Measurements from ENCODE around the gene AHSG.

DNA sequence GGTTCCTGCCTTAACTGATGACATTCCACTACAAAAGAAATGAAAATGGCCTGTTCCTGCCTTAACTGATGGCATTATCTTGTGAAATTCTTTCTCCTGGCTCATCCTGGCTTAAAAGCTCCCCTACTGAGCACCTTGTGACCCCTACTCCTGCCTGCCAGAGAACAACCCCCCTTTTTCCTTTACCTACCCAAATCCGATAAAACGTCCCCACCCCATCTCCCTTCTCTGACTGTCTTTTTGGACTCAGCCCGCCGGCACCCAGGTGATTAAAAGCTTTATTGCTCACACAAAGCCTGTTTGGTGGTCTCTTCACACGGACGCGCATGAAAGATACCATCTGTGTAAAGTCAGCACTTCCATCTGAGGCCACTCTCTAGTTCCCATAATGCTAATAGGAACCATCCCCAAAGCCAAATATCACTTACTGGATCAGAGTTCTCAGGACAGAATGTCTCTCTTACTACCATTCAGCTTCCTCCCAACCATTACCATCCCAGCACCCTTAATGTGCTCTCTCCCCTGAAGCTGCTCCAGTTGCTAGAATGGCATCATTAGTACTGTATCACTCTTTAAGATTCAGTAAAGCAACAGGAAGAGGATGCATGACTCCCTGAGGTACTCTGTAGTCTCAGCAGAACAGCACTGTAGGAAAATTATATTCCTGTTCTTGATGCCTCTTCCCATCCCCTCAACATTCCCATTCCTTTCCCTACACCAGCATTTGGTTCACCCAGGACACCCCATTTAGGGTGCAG lies 50.7 kb downstream of the AHSG start:
- TF ChIP-seq POLR2A (IDR thresholded peaks at IDR 0.05) (no peak), EP300 (IDR thresholded peaks at IDR 0.05) (no peak)
- TF ChIP-seq, protein P1, sequence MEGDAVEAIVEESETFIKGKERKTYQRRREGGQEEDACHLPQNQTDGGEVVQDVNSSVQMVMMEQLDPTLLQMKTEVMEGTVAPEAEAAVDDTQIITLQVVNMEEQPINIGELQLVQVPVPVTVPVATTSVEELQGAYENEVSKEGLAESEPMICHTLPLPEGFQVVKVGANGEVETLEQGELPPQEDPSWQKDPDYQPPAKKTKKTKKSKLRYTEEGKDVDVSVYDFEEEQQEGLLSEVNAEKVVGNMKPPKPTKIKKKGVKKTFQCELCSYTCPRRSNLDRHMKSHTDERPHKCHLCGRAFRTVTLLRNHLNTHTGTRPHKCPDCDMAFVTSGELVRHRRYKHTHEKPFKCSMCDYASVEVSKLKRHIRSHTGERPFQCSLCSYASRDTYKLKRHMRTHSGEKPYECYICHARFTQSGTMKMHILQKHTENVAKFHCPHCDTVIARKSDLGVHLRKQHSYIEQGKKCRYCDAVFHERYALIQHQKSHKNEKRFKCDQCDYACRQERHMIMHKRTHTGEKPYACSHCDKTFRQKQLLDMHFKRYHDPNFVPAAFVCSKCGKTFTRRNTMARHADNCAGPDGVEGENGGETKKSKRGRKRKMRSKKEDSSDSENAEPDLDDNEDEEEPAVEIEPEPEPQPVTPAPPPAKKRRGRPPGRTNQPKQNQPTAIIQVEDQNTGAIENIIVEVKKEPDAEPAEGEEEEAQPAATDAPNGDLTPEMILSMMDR (IDR thresholded peaks at IDR 0.05) = no peak
